NCI-H345 treated with DMSO at 0.1 percent for 48 hours (cell line): ENCODE measurements around the gene PALLD.
"Not testable (repeated sequence)": the region's sequence is repeated elsewhere in the genome, so short reads cannot be mapped to it uniquely, and the experiment has no call there.

ENCODE experiments used
- DNase-seq: peaks from one replicate; lab custom pipeline; 2025; ENCODE audit not compliant: unreplicated experiment; lab: John Stamatoyannopoulos, UW

The PALLD gene

GRCh38 chr4:168490711-168491110 is 6.1 kb upstream of the PALLD start:
- DNase-seq = no peak

- DNase-seq = no peak
Observed at GRCh38 chr4:168491563-168491962, 5.3 kb upstream of the PALLD start.

DNA sequence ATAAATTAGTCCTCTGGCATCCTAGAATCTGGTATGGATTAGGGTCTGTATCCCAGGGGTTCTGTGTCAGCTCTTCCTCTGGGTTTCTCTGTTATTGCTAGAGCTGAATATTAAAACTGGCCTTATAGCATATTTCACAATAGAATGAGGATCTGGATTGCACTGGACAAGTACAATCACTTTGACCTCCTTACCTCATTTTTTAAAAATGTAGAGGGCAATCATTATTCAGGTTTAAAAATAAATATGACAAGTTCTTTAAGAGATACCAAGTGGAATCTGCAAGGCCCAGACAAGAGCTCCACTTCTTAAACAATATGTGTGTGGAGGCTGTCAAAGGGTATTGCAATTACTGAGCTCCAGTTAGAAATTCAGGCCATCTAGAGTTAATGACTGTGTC is 1.4 kb downstream of the PALLD start:
- no peak for DNase-seq

GRCh38 chr4:168499241-168499640 is 2.4 kb downstream of the PALLD start:
- no peak for DNase-seq

DNA sequence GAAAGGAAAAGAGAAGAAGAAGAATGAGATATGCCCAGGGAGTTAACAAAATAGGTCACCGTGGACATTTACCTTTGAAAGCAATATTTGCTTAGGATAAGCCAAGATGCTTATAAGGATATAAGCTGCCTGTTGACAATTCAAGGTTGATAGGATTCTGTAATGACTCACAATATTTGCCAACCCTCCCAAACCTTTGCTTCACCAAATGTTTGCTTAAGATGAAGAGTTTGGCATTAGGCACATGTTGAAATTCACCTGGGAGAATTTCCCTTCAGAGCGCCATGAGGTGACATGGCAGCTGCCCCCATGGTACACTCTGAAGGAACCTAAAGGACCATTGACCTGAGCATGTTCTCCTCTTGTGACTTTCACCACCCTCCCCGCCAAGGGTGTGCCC is 4.6 kb downstream of the PALLD start:
- DNase-seq = no peak

- DNase-seq = no peak
Observed at GRCh38 chr4:168502861-168503260, 6.0 kb downstream of the PALLD start.

DNA sequence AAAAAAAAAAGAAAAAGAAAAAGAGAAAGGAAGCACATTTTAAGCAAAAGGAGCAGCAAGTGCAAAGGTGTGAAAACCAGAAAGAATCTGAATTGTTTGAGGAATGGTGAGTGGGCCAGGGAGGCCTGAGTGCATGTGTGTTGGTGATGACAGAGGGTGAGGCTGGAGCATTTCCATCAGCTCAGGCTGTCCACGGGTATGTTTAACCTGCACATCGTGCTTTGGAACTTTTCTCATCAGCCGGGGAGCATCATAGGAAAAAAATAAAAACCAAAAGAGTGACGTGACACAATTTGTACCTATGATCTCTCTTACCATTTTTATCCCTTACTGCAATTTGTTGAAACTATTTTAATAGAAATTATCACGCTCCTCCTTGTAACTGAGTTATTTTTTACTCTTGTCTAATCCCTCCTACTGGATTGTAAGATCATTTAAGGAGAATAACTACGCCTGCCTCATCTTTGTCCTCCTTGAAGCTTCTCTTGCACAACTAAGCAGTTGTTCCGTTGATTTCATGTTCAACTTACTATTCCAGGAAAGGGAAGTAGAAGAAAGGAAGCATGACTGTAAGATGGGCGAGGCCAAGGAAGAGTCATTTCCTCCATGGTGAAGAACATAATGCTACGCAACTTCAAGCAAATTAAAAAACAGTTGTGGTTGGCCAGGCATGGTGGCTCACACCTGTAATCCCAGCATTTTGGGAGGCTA is 7.0 kb downstream of the PALLD start:
- DNase-seq = no peak

GRCh38 chr4:168504526-168504925 is 7.7 kb downstream of the PALLD start:
- DNase-seq = no peak

- DNase-seq = no peak
Observed at GRCh38 chr4:168506014-168506413, 9.2 kb downstream of the PALLD start.

GRCh38 chr4:168507178-168507815 is 10.4 kb downstream of the PALLD start:
- DNase-seq = no peak

DNA sequence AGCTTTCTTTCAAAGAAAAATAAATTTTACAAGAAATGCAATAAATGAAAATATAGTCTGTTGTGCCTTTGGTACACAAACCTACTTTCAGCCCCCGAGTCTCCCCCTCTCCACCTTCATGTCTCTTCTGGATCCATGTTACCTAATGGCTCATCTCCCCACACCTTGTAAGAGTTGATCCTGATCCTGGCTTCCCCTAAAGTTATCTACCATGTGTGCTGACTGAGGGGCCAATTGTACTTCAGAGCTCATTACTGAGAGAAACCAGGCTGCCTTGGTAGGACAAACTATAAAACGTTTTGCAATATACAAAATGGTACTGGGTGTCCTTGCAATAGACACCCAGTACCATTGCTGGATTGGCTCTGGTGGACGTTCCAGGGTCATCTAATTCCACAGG is 11.8 kb downstream of the PALLD start:
- DNase-seq = no peak

DNA sequence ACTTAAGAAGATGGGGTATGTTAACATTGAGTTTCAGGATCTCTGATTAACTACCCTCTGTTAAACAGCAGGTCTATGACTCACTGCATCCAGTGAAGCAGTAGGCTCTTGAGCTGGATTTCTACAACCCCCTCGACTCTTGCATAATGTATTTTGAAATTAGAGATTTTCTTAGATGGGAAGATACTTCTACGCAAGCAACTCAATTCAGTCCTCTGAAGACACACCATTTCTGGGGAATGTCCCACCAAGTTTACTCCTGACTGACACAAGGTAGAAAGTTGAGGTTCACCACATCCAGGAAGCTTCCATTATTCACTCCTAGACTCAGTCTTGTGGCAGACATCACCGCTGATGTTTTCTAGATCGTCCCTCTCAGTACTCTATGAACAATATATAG is 12.9 kb downstream of the PALLD start:
- no peak for DNase-seq

GRCh38 chr4:168511780-168512489 is 15.1 kb downstream of the PALLD start:
- no peak for DNase-seq

DNA sequence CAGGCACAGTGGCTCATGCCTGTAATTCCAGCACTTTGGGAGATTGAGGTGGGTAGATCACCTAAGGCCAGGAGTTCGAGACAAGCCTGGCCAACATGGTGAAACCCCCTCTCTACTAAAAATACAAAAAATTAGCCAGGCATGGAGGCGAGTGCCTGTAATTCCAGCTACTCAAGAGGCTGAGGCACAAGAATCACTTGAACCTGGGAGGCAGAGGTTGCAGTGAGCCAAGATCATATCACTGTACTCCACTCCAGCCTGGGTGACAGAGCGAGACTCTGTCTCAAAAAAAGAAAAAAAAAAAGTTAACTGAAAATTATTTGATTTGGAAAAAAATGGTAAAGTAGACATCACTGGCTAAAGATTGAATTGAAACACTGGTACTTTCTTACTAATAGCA is 17.0 kb downstream of the PALLD start:
- DNase-seq = not testable (repeated sequence)

DNA sequence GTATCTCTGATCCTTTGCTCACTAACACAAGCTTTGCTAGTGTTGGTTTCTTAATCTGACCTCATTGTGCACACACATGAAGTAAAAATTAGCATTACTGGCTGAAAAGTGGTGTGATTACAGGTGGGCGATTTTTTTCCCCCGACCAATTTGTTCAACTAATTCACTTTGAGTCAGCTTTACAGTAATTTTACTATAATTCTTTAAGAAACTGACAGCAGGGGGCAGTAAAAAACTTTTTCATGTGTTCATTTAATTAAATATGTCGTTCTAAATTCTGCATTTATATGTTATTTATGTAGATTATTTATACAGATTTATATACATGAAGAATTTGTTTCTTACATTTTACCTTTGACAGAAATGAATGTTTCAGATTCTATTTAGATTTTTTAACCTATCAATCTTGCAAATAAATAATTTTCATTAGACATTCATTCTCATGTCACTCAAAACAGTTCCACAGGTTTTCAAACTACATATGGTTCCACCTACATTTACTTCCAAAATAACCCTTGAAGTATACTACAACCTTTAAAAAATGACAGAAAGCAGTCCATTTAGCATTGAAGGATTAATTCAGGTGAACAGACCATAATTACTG is 17.5 kb downstream of the PALLD start:
- DNase-seq = peak; percentile 4

GRCh38 chr4:168515222-168516011 is 18.6 kb downstream of the PALLD start:
- DNase-seq = no peak

- no peak for DNase-seq
Observed at GRCh38 chr4:168516841-168517240, 20.0 kb downstream of the PALLD start.

GRCh38 chr4:168519576-168519975 is 22.7 kb downstream of the PALLD start:
- DNase-seq = no peak

- no peak for DNase-seq
Observed at GRCh38 chr4:168521721-168522120, 24.9 kb downstream of the PALLD start.

DNA sequence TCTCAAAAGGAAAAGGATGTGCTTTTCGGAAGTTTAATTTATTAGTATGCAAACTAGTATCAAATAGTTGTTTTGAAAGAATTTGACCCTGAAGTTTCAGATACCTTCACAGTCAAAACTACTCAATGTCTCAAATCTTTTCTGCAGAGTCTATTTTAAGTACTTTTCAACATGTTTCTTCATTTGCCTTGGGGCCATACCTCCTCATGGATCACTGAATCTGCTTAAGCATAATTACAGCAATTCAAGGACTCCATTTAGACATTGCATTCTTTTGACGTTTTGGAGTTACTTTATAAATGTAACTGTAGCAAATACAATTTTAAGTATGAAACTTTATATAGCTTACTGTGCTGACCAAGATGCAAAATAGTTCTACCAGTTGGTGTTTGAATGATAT is 25.5 kb downstream of the PALLD start:
- DNase-seq = no peak

DNA sequence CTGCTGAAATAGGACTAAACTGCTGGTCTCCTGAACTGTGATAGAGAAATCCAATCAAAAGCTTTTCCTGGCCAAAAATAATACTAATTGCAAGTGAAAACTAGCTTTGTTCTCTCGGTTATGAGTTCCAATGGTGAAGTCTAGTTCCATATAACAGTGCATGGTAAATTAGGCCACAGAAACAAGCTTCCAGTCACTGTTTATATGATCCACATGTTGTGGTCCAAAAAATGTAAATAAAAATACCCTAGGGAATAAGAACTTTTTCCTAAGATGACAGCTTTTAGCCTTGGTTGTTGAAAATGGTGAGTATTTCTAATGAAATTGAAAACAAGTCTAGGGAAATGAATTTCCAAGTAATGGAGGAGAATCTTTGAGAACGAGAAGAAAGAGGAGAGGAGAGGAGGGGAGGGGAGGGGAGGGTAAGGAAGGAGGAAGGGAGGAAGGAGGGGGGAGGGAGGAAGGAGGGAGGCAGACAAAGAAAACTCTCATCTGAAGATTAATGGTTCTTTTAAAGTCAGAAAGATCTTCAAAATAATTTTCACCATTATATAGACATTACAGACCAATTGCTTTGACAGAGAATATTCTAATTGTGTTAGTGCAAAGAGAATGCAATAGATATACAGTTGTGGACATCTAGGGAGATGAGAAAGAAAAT is 26.1 kb downstream of the PALLD start:
- DNase-seq = no peak
